GM06990 (cell line): ENCODE data around the gene INF2.

Source experiments
- DNase-seq: peaks from one replicate; pipeline ENCODE4 v3.0.0-alpha.2; 2011; ENCODE audit not compliant: insufficient read length; ENCODE audit errors: extremely low read depth
- H3K27me3 ChIP-seq: replicated peaks from 2 replicates; pipeline ENCODE4 v1.6.0; 2011; ENCODE audit warnings: low read length; ENCODE audit not compliant: control insufficient read depth, insufficient read depth
- H3K36me3 ChIP-seq: 2 replicates; pipeline ENCODE4 v1.5.1; 2011; ENCODE audit warnings: low read length; ENCODE audit not compliant: control insufficient read depth, insufficient read depth
- H3K4me3 ChIP-seq: replicated peaks from 2 replicates; pipeline ENCODE4 v1.5.1; 2011; ENCODE audit warnings: low read depth, mild to moderate bottlenecking, control low read depth, low read length
- TF ChIP-seq, protein P1 (sequence below): IDR thresholded peaks from 2 replicates; pipeline ENCODE4 v1.5.1; 2011; ENCODE audit warnings: low read length, control low read depth, mild to moderate bottlenecking, inconsistent platforms; ENCODE audit not compliant: insufficient read depth, poor library complexity, severe bottlenecking

INF2 gene

DNA sequence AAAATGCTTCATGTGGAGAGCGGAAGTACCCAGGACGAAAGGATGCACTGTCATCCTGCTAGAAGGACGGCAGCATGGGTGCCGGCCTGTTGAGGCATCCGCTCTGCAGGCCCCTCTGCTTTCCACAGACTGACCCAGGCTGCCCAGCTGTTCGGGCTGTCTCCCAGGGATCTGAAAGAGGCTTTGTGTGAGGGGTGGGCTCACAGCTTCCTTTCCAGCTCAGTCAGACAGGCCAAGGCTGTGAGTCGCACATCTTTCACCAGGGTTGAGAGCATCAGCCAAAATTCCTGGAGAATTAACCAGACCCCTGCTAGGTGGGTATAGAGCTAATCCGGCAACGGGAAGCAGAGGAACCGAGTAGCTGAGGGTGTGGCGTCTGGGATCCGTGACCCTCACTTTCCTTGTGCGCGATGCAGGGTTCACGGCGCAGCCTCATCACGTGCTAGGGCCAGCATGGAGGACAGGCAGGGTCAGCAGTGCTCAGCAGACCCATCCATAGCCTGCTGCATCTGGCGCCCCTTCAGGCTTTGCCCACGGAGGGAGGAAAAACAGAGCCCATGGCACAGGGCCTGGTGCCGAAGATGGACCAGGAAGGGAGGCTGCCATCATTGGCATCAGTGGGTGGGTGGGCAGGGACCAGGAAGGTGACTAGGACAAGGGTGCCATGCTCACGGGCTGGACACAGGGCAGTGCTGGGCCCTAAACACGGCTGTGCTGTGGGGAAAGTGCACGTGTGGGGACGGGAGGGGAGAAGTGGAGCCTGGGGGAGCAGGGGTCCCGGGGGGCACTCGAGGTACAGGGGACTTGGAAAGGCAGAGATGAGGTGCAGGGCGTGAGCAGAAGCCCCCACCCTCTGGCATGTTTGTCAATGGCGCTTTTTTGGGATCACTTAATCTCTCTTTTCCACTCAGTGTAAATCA, 54.3 kb downstream of the INF2 start:
- TF ChIP-seq, protein P1, sequence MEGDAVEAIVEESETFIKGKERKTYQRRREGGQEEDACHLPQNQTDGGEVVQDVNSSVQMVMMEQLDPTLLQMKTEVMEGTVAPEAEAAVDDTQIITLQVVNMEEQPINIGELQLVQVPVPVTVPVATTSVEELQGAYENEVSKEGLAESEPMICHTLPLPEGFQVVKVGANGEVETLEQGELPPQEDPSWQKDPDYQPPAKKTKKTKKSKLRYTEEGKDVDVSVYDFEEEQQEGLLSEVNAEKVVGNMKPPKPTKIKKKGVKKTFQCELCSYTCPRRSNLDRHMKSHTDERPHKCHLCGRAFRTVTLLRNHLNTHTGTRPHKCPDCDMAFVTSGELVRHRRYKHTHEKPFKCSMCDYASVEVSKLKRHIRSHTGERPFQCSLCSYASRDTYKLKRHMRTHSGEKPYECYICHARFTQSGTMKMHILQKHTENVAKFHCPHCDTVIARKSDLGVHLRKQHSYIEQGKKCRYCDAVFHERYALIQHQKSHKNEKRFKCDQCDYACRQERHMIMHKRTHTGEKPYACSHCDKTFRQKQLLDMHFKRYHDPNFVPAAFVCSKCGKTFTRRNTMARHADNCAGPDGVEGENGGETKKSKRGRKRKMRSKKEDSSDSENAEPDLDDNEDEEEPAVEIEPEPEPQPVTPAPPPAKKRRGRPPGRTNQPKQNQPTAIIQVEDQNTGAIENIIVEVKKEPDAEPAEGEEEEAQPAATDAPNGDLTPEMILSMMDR = no peak
- no peaks in the 10 kb centered on the region for H3K36me3 ChIP-seq

DNA sequence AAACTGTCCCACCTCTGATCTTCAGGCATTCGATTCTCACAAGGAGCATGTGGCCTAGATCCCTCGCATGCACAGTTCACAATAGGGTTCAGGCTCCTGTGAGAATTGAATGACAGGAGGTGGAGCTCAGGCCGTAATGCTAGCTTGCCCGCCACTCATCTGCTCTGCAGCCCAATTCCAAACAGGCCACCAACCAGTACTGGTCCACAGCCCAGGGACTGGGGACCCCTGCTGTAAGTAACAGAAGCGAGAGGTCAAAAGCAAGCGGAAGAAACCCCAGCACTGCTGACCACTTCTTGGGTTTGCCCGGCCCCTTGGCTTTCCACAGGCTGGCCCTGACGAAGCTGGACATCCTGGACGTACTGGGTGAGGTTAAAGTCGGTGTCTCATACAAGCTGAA, 55.1 kb downstream of the INF2 start:
- no peaks in the 10 kb centered on the region for H3K27me3 ChIP-seq
- TF ChIP-seq, protein P1 = no peak

More for the DNA sequence above, 54.3 kb downstream of the INF2 start:
- no peak for DNase-seq
- no peak overlapping the region for H3K4me3 ChIP-seq
- H3K27me3 ChIP-seq = no peaks in the 10 kb centered on the region

DNA sequence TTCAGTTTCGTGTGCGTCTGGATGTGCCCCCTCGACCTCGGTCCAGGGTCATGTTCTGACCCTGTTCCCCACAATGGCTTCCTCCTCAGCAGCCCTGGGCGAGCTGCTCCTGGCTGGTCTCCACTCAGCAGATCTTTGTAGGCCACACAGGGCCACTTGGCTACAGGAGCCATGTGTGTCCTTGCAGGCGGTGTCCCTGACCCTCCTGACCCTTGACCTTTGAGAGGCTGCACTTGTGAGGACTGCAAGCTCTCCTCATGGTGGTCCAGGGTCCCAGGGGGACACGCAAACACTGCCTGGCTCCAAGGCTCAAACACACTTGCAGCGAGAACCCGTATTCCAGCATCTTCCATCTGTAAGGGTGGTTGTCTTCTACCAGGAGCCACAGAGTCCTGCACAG, 56.0 kb downstream of the INF2 start:
- no peak for DNase-seq
- Histone ChIP-seq H3K27me3 (no peaks in the 10 kb centered on the region), H3K36me3 (no peaks in the 10 kb centered on the region), H3K4me3 (no peak overlapping the region)
- TF ChIP-seq, protein P1 = no peak

More for the DNA sequence above, 55.1 kb downstream of the INF2 start:
- Histone ChIP-seq H3K4me3 (no peak overlapping the region), H3K36me3 (no peaks in the 10 kb centered on the region)
- no peak for DNase-seq

DNA sequence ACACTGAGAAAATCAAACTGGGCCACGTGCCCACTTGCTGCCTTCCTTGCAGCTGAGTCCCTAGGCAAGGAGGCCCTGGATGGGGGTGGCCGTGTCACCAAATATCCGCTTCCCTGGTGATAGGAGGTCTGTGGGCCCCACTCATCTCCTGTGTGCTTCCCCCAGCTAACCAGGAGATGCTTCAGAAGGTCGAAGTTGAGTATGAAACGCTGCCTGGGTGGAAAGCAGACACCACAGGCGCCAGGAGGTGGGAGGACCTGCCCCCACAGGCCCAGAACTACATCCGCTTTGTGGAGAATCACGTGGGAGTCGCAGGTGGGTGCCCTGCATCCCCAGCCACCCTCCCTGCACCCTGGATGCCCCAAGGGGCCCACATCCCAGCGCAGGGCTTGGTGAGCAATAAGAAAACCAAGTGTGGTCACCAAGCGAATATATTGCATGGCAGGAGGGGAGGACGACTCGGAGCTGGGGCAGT, 56.7 kb downstream of the INF2 start:
- Histone ChIP-seq H3K36me3 (no peaks in the 10 kb centered on the region), H3K4me3 (no peak overlapping the region), H3K27me3 (no peaks in the 10 kb centered on the region)
- DNase-seq = peak; percentile 49
- TF ChIP-seq, protein P1 = no peak

DNA sequence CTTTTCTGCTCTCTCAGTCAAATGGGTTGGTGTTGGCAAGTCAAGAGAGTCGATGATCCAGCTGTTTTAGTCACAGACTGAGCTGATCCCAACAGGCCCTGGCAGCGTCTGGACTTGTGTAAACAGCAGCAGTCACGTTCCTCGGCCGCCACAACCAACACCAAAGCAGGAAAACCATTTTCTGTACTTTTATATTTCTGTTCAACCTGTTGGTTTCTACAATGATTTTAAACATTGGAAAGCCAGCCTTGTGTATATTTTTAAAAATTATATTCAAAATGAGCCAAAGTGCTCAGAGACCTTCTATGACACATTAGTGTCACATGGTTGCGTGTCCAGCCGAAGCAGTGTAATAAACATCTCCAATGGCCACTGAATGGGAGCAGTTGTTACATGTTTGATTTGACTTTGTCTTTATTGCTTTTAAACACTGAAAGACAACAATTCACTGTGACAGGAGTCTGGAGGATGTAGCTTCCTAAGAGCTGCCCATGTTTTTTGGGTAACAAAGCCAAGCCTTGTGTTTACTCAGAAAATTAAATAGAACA, 57.6 kb downstream of the INF2 start:
- H3K27me3 ChIP-seq = no peaks in the 10 kb centered on the region
- TF ChIP-seq, protein P1 = no peak
- H3K36me3 ChIP-seq = no peaks in the 10 kb centered on the region
- no peak overlapping the region for H3K4me3 ChIP-seq
- no peak for DNase-seq
